Lower leg skin (tissue), 3 donors: Measurements from ENCODE around the gene ZC3H6.

ENCODE experiments used
- POLR2A ChIP-seq, 2 donors: fragments of 450-650 bp; IDR thresholded peaks; one replicate each; pipeline ENCODE4 v1.6.1; 2016 to 2017; ENCODE audit warnings: antibody characterized with exemption in 2 of 2, mild to moderate bottlenecking in 1 of 2, moderate library complexity in 1 of 2
- TF ChIP-seq, protein P1 (sequence below), 3 donors: fragments of 450-650 bp; IDR thresholded peaks; one replicate each; pipeline ENCODE4 v1.5.1; 2016; ENCODE audit warnings: antibody characterized with exemption in 3 of 3, mild to moderate bottlenecking in 3 of 3, moderate library complexity in 2 of 3

DNA sequence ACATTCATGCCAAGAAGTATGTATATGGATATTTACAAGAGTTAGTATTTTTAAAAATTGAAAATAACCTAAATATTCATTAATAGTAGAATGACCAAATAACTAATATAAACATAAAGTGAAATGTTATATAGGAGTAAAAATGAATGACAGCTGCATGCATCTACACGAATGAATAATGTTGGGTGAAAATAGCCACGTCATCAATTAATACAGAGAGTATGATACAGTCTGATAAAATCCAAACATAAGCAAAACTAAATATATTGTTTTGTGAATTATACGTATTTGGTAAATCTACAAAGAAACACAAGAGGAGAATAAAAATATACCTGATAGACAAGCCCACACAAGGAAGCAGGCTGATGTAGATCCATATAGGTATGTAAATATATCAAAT is 45.0 kb upstream of the ZC3H6 start:
- TF ChIP-seq POLR2A (IDR thresholded peaks at IDR 0.05), result no peak
- TF ChIP-seq, protein P1, sequence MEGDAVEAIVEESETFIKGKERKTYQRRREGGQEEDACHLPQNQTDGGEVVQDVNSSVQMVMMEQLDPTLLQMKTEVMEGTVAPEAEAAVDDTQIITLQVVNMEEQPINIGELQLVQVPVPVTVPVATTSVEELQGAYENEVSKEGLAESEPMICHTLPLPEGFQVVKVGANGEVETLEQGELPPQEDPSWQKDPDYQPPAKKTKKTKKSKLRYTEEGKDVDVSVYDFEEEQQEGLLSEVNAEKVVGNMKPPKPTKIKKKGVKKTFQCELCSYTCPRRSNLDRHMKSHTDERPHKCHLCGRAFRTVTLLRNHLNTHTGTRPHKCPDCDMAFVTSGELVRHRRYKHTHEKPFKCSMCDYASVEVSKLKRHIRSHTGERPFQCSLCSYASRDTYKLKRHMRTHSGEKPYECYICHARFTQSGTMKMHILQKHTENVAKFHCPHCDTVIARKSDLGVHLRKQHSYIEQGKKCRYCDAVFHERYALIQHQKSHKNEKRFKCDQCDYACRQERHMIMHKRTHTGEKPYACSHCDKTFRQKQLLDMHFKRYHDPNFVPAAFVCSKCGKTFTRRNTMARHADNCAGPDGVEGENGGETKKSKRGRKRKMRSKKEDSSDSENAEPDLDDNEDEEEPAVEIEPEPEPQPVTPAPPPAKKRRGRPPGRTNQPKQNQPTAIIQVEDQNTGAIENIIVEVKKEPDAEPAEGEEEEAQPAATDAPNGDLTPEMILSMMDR (IDR thresholded peaks at IDR 0.05), result no peak
